ENCODE data around the gene TMEM59L. TPM values are rescaled to one million over a fixed set of nuclear protein-coding genes. Genes with fewer than 3 reads are reported as not detected.

The TMEM59L gene
- polyA plus RNA-seq, 1 of the 3 experiments (the other 2 are of a cell fraction): 9.6 TPM

DNA sequence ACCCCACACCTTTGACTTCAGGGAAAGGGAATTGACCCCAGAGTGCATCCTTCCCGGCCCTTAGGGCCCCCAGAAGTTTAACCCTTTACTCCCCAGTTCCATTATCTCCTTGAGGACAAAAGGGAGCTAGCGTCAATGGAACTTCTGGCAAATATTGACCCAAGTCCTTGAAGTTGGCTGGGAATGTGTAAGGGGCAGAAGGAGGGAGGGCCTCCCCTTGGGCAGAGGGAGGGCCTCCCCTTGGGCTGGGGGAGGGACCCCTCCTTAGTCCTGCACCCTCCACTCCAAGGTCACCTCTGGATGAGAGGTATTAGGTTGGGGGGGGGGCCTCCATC, 3.0 kb upstream of the TMEM59L start:
- H3K9me2 ChIP-seq: no peaks in the 10 kb centered on the region
- peaks cover 19% of the 10 kb centered on the region for H3F3A ChIP-seq (replicated peaks; ENCODE audit: insufficient read depth)
- CTCF ChIA-PET: interaction anchor here (0.9 to 1.5 kb wide), 3 partner anchors 15 to 238 kb away, joined by 3 to 7 read pairs (median 5); no protein-coding TSS in a partner anchor
- no peaks in the 10 kb centered on the region for H3K9me3 ChIP-seq
- H3K4me3 ChIP-seq (ENCODE audit: low read depth in 2 of 2, low read length in 1 of 2): no peak overlapping the region
- H2AFZ ChIP-seq (ENCODE audit: low read depth): no peak overlapping the region
- peak; percentile 10 for DNase-seq
- no peaks in the 10 kb centered on the region for H4K20me1 ChIP-seq (ENCODE audit: insufficient read depth)
- TF ChIP-seq, protein P1, sequence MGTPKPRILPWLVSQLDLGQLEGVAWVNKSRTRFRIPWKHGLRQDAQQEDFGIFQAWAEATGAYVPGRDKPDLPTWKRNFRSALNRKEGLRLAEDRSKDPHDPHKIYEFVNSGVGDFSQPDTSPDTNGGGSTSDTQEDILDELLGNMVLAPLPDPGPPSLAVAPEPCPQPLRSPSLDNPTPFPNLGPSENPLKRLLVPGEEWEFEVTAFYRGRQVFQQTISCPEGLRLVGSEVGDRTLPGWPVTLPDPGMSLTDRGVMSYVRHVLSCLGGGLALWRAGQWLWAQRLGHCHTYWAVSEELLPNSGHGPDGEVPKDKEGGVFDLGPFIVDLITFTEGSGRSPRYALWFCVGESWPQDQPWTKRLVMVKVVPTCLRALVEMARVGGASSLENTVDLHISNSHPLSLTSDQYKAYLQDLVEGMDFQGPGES (IDR thresholded peaks at IDR 0.05; ENCODE audit: low read depth, low read length): no peak
- TF ChIP-seq, protein P2, sequence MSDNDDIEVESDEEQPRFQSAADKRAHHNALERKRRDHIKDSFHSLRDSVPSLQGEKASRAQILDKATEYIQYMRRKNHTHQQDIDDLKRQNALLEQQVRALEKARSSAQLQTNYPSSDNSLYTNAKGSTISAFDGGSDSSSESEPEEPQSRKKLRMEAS (IDR thresholded peaks at IDR 0.05; ENCODE audit: low read depth): no peak
- TF ChIP-seq GABPA (IDR thresholded peaks at IDR 0.05; ENCODE audit: low read depth) (no peak), NFIC (IDR thresholded peaks at IDR 0.05; ENCODE audit: borderline replicate concordance) (no peak), ELF1 (IDR thresholded peaks at IDR 0.05) (no peak), POLR2AphosphoS5 (IDR thresholded peaks at IDR 0.05; ENCODE audit: low read depth, low read length) (no peak), RAD21 (IDR thresholded peaks at IDR 0.05; ENCODE audit: low read length) (no peak), YY1 (IDR thresholded peaks at IDR 0.05; ENCODE audit: low read depth) (no peak), FOXM1 (IDR thresholded peaks at IDR 0.05; ENCODE audit: low read depth) (no peak), RXRA (IDR thresholded peaks at IDR 0.05; ENCODE audit: borderline replicate concordance, low read depth) (no peak), GATA2 (CRISPR knock-in tag; IDR thresholded peaks at IDR 0.05) (no peak), MEF2A (IDR thresholded peaks at IDR 0.05; ENCODE audit: borderline replicate concordance, low read depth) (no peak), NRF1 (IDR thresholded peaks at IDR 0.05; ENCODE audit: low read depth, low read length) (no peak), EP300 (IDR thresholded peaks at IDR 0.05; ENCODE audit: borderline replicate concordance in 1 of 2, low read depth in 1 of 2, low read length in 1 of 2) (no peak)
- TF ChIP-seq, protein P3, sequence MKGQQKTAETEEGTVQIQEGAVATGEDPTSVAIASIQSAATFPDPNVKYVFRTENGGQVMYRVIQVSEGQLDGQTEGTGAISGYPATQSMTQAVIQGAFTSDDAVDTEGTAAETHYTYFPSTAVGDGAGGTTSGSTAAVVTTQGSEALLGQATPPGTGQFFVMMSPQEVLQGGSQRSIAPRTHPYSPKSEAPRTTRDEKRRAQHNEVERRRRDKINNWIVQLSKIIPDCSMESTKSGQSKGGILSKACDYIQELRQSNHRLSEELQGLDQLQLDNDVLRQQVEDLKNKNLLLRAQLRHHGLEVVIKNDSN (IDR thresholded peaks at IDR 0.05; ENCODE audit: borderline replicate concordance, low read depth): no peak
- TF ChIP-seq, protein P4, sequence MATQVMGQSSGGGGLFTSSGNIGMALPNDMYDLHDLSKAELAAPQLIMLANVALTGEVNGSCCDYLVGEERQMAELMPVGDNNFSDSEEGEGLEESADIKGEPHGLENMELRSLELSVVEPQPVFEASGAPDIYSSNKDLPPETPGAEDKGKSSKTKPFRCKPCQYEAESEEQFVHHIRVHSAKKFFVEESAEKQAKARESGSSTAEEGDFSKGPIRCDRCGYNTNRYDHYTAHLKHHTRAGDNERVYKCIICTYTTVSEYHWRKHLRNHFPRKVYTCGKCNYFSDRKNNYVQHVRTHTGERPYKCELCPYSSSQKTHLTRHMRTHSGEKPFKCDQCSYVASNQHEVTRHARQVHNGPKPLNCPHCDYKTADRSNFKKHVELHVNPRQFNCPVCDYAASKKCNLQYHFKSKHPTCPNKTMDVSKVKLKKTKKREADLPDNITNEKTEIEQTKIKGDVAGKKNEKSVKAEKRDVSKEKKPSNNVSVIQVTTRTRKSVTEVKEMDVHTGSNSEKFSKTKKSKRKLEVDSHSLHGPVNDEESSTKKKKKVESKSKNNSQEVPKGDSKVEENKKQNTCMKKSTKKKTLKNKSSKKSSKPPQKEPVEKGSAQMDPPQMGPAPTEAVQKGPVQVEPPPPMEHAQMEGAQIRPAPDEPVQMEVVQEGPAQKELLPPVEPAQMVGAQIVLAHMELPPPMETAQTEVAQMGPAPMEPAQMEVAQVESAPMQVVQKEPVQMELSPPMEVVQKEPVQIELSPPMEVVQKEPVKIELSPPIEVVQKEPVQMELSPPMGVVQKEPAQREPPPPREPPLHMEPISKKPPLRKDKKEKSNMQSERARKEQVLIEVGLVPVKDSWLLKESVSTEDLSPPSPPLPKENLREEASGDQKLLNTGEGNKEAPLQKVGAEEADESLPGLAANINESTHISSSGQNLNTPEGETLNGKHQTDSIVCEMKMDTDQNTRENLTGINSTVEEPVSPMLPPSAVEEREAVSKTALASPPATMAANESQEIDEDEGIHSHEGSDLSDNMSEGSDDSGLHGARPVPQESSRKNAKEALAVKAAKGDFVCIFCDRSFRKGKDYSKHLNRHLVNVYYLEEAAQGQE (IDR thresholded peaks at IDR 0.05; ENCODE audit: low read depth, low read length): no peak
- TF ChIP-seq, protein P5, sequence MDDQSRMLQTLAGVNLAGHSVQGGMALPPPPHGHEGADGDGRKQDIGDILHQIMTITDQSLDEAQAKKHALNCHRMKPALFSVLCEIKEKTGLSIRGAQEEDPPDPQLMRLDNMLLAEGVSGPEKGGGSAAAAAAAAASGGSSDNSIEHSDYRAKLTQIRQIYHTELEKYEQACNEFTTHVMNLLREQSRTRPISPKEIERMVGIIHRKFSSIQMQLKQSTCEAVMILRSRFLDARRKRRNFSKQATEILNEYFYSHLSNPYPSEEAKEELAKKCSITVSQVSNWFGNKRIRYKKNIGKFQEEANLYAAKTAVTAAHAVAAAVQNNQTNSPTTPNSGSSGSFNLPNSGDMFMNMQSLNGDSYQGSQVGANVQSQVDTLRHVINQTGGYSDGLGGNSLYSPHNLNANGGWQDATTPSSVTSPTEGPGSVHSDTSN (IDR thresholded peaks at IDR 0.05): no peak
- no peak overlapping the region for H3K9ac ChIP-seq
- no peaks in the 10 kb centered on the region for H3K79me2 ChIP-seq (ENCODE audit: insufficient read depth)
- peaks cover 15 to 19% of the 10 kb centered on the region in 2 experiments; a peak in 2 of 4 replicates for H3K4me1 ChIP-seq (ENCODE audit: control insufficient read depth in 1 of 2, insufficient read depth in 2 of 2, low read depth in 1 of 2, low read length in 1 of 2)
- H3K36me3 ChIP-seq (replicated peaks in 1 of 2; ENCODE audit: control insufficient read depth in 1 of 2, insufficient read depth in 2 of 2, low read length in 1 of 2): no peaks in the 10 kb centered on the region
- 64% methylated on average over 2 of the region's 2 CpGs for WGBS (ENCODE audit: low lambda C conversion rate)
- POLR2A ChIA-PET: no interaction called here
- peaks cover 66% of the 10 kb centered on the region for H3K27me3 ChIP-seq (ENCODE audit: insufficient read depth)
- H3K4me2 ChIP-seq: no peak overlapping the region
- no peak overlapping the region for H3K27ac ChIP-seq (ENCODE audit: low read depth in 2 of 2, low read length in 1 of 2)

Measured in SK-N-SH (cell line).